Cardiac fibroblast (primary cell): ENCODE results near the gene TLE2.

ENCODE experiments used
- DNase-seq, 2 donors: peaks; one replicate each; pipeline versions ENCODE4 v3.0.0 to v3.0.0-alpha.2; 2010; ENCODE audit warnings: low read depth in 2 of 2
- H3K4me3 ChIP-seq, 2 donors: replicated peaks in 1 of 2; 1 replicate in 1 of 2; 2 replicates in 1 of 2; pipeline ENCODE4 v1.5.1; 2011; ENCODE audit warnings: low read depth in 2 of 2, low read length in 2 of 2, mild to moderate bottlenecking in 2 of 2, moderate library complexity in 1 of 2
- CTCF ChIP-seq: IDR thresholded peaks from one replicate; pipeline ENCODE4 v1.5.1; 2011; ENCODE audit warnings: low read depth, mild to moderate bottlenecking, low read length, inconsistent platforms

TLE2 gene

GRCh38 chr19:2989236-2989946, 39.7 kb downstream of the TLE2 start:
- no peak overlapping the region for H3K4me3 ChIP-seq
- TF ChIP-seq CTCF = no peak
- DNase-seq = no peak

- no peak for TF ChIP-seq CTCF
- no peak overlapping the region for H3K4me3 ChIP-seq
- DNase-seq = no peak
These were observed 40.5 kb downstream of the TLE2 start for GRCh38 chr19:2988568-2988967.

- no peak for DNase-seq
- H3K4me3 ChIP-seq = no peak overlapping the region
These were observed 41.3 kb downstream of the TLE2 start for GRCh38 chr19:2987797-2988196.

GRCh38 chr19:2986951-2987524, 42.0 kb downstream of the TLE2 start:
- no peak for TF ChIP-seq CTCF
- DNase-seq = peak in 1 of 2 donors; percentile 34
- no peak overlapping the region for H3K4me3 ChIP-seq

More at GRCh38 chr19:2987797-2988196, 41.3 kb downstream of the TLE2 start:
- no peak for TF ChIP-seq CTCF

GRCh38 chr19:2984215-2984528, 44.9 kb downstream of the TLE2 start:
- peak in 1 of 2 donors; percentile 74 for DNase-seq
- peak overlapping the region; percentile 15 to 44 for H3K4me3 ChIP-seq
- TF ChIP-seq CTCF = no peak

GRCh38 chr19:2983351-2984214, 45.5 kb downstream of the TLE2 start:
- peak overlapping the region; percentile 15 to 44 for H3K4me3 ChIP-seq
- DNase-seq = peak; percentile 65 to 93
- TF ChIP-seq CTCF = no peak
